ENCODE measurements around the gene TICRR.

- TF ChIP-seq, protein P1, sequence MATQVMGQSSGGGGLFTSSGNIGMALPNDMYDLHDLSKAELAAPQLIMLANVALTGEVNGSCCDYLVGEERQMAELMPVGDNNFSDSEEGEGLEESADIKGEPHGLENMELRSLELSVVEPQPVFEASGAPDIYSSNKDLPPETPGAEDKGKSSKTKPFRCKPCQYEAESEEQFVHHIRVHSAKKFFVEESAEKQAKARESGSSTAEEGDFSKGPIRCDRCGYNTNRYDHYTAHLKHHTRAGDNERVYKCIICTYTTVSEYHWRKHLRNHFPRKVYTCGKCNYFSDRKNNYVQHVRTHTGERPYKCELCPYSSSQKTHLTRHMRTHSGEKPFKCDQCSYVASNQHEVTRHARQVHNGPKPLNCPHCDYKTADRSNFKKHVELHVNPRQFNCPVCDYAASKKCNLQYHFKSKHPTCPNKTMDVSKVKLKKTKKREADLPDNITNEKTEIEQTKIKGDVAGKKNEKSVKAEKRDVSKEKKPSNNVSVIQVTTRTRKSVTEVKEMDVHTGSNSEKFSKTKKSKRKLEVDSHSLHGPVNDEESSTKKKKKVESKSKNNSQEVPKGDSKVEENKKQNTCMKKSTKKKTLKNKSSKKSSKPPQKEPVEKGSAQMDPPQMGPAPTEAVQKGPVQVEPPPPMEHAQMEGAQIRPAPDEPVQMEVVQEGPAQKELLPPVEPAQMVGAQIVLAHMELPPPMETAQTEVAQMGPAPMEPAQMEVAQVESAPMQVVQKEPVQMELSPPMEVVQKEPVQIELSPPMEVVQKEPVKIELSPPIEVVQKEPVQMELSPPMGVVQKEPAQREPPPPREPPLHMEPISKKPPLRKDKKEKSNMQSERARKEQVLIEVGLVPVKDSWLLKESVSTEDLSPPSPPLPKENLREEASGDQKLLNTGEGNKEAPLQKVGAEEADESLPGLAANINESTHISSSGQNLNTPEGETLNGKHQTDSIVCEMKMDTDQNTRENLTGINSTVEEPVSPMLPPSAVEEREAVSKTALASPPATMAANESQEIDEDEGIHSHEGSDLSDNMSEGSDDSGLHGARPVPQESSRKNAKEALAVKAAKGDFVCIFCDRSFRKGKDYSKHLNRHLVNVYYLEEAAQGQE (IDR thresholded peaks at IDR 0.05; ENCODE audit: insufficient replicate concordance, low read depth) = no peak
- no peak for TF ChIP-seq CTCF (IDR thresholded peaks at IDR 0.05; ENCODE audit: insufficient read depth, low read length)
- TF ChIP-seq SPI1 (IDR thresholded peaks at IDR 0.05; ENCODE audit: borderline replicate concordance, low read depth) = no peak
These were observed 91.1 kb downstream of the TICRR start for GRCh38 chr15:89666184-89666857.
